Measurements from ENCODE around the gene EEFSEC.

DNA sequence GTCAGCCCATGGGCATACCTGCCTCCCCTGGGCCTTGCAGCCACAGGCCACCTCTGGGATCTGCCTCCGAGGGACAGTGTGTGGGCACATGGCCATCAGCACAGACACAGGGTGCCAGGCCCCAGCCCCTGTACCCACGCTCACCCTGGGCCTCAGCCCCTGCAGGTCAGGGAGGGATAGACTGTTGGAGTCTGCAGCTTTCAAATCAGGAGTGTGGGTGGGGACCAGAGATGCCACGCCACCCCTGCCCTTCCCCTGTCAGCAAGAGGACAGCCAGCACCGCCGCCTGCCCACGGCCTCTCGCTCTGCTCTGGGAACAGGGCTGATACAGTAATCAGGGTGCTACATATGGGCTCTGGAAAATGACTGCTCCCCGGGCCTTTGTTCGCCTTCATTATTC, 240.8 kb downstream of the EEFSEC start:
- no peak for TF ChIP-seq POLR2A (IDR thresholded peaks at IDR 0.05)
- TF ChIP-seq, protein P1, sequence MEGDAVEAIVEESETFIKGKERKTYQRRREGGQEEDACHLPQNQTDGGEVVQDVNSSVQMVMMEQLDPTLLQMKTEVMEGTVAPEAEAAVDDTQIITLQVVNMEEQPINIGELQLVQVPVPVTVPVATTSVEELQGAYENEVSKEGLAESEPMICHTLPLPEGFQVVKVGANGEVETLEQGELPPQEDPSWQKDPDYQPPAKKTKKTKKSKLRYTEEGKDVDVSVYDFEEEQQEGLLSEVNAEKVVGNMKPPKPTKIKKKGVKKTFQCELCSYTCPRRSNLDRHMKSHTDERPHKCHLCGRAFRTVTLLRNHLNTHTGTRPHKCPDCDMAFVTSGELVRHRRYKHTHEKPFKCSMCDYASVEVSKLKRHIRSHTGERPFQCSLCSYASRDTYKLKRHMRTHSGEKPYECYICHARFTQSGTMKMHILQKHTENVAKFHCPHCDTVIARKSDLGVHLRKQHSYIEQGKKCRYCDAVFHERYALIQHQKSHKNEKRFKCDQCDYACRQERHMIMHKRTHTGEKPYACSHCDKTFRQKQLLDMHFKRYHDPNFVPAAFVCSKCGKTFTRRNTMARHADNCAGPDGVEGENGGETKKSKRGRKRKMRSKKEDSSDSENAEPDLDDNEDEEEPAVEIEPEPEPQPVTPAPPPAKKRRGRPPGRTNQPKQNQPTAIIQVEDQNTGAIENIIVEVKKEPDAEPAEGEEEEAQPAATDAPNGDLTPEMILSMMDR (IDR thresholded peaks at IDR 0.05), result no peak
